ENCODE results near the gene ACOT7.

The ACOT7 gene

GRCh38 chr1:6424000-6424565, 30.5 kb upstream of the ACOT7 start:
- no peak for DNase-seq

DNA sequence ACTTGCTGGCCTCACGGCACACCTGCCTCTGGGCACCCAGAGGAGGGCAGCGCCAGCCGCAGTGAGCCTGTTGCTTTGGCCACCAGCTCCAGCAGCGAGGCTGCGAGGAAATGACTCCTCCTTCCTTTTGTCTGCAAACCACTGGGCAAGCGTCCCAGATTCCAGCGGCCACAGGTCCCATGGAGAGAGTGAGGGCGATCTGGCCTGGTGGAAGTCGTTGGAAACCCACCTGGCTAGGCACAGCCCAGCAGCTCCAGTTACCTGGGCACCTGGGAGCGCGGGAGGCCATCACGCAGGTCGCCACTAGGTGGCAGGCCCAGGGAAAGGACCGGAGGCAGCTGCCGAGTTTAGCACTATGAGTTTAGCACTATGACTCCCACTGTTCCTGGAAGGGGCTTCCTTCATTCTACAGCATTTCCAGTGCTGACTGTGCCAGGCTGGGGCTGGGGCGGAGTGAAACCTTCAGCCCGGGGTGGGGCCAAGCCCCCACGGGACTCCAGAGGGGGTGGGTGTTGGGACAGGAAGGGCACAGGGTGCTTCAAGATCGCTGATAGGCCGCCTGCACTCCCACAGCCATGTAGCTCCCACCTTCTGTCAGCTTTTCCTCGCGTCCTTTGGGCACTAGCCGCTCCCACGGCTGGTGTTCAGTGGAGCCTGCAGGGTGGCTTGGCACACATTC, 29.9 kb upstream of the ACOT7 start:
- DNase-seq, result no peak

- no peak for DNase-seq
Observed at GRCh38 chr1:6421266-6421665, 27.7 kb upstream of the ACOT7 start.

DNA sequence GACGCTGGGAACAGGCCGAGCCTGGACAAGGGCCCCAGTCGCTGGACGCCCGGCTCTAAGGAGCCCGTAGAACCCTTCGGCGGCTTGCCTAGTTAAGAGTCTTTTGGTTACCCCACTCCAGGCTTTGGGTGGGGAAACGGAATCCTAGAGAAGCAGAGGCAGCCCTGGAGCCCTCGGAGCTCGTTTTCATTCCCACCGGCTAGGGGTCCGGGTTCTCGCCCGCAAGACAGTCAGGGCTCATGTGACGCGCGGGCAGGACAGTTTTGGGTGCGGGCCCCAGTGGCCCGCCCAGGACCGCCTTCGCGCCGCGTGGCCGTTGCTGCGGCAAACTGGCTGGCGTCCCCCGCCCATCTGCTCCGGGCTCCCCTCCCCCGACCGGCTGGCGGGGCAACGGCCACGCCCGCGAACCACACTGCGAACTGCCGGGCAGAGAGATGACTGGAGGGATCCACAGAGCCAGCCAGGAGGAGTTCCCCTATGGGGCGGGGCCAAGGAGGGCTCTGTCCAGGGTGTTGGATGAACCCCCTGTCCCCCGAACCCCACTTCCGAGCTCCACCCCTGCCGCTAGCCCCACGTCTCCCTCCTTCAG, 27.0 kb upstream of the ACOT7 start:
- DNase-seq, result no peak

GRCh38 chr1:6419804-6420453, 26.4 kb upstream of the ACOT7 start, which contains the start of gene HES2:
Gene HES2, minus strand, starts transcription at chr1:6419919. Its CDS starts 99 bp downstream, at chr1:6419820.
- DNase-seq, result no peak

GRCh38 chr1:6419397-6419803, 25.8 kb upstream of the ACOT7 start:
- DNase-seq, result no peak

GRCh38 chr1:6418668-6419396, 25.3 kb upstream of the ACOT7 start:
- DNase-seq, result no peak

DNA sequence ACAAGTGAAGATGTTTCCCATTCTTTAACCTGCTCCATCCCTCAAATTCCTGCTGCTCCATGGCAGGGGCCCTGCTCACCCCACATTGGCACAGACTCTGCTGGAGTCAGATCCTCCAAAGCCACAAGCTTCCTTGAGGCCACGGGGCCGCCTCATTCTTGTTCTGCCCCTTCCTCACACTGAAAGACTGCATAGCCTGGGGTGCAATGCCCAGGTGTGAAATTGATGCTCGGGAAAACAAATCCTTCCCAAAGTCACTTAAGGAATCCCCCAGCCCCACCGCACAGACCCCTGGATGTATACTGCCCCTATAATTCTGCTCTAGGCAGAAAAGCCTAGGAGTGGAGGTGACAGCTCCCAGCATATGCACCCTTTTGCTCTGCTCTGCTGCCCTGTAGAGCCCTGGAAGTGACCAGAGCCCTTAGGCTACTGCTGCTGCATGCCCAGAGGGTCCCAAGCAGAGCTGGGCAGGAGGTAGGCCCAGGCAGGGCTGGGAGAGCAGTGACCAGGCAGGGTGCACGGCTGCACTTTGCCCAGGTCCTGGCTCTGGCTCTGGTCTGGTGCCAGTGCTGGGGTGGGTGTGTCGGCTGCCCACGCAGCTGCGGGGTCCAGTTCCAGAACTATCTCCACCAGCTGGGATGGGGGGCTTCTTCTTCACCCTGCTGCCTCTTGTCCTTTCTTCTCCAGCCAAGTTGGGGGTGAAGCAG, 24.5 kb upstream of the ACOT7 start:
- DNase-seq, result no peak

- DNase-seq, result no peak
Observed at GRCh38 chr1:6416906-6417305, 23.3 kb upstream of the ACOT7 start.

GRCh38 chr1:6416295-6416656, 22.7 kb upstream of the ACOT7 start:
- no peak for DNase-seq

DNA sequence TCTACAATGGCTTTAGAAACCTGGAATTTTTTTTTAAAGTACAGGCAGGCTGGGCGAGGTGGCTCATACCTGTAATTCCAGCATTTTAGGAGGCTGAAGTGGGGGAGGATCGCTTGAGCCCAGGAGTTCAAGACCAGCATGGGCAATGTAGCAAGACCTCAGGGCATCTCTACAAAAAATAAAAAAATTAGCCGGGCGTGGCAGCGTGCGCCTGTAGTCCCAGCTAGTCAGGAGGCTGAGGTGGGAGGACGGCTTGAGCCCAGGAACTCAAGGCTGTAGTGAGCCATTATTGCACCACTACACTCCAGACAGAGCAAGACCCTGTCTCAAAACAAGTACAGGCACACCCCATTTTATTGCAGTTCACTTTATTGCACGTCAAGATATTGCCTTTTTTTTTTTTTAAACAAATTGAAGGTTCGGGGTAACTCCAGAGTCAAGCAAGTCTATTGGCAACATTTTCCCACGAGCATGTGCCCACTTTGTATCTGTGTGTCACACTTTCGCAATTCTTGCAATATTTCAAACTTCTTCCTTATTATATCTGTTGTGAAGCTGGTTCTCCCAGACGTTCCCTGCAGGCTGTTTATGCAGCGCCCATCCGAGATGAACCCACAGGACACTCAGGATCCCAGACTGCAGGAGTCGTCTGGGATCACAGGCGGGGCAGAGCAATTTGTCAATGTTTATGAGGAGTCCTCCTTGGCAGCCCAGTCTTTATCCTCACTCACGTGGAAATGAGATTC, 21.5 kb upstream of the ACOT7 start:
- DNase-seq, result no peak

DNA sequence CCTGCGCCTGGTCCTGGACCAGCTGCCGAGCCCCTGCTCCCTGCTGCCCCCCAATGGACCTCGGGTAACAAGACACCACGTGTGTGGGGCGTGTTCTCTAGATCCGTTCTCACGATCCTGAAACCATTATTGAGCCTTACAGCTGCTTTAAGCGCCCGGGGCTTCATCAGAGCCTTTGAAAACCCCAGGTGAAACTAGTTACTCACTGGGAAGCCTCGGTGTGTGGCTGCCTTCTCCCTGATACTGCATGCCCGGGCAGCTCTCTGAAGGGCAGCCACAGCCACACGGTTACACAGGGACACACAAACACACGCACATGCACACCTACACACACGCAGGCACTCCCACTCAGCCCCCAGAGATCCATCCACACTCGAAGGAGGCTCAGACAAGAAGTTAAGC, 20.9 kb upstream of the ACOT7 start:
- no peak for DNase-seq

DNA sequence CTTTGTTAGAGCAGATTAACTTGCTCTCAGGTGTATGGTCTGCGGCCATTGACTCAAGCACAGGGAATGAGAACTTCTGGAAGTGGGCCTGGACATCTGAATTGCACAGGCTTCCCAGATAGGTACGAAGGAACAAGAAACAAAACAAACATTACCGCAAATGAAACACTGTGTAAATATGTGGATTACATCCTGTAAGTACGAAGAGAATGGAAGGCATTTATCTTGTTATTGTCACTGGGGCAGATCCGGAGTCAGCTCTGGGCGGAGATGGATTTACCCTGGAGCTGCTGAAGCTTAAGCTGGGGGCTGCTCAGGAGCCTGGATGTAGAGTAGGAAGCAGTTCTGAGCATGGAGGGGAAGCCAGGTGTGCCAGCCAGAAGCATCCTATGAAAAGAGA, 19.3 kb upstream of the ACOT7 start:
- no peak for DNase-seq

DNA sequence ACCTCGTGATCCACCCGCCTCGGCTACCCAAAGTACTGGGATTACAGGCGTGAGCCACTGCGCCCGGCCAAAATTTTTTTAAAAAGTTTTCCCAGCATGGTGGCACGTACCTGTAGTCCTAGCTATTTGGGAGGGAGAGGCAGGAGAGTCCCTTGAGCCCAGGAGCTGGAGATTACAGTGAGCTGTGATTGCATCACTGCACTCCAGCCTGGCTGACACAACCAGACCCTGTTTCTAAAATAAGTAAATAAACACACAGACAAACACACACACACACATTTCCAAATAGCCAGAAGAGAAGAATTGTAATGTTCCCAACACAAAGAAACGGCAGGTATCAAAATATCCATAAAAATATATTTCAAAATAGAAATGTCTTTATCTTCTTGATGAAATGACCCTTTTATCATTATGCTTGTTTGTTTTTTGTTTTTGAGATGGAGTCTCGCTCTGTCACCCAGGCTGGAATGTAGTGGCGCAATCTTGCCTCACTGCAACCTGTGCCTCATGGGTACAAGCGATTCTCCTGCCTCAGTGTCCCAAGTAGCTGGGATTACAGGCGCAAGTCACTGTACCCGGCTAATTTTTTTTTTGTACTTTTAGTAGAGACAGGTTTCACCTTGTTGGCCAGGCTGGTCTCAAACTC, 16.8 kb upstream of the ACOT7 start:
- DNase-seq, result no peak

DNA sequence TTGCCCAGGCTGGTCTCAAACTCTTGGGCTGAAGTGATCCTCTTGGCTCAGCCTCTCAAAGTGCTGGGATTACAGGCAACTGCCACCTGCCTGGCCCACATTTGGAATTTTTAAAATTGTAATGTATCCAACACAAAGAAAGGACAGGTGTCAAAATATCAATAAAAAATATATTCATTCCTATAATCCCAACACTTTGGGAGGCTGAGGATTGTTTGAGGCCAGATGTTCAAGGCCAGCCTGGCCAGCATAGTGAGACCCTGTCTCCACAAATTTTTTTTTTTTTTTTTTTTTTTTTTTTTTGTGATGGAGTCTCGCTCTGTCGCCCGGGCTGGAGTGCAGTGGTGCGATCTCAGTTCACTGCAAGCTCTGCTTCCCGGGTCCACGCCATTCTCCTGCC, 16.2 kb upstream of the ACOT7 start:
- DNase-seq, result no peak

GRCh38 chr1:6409053-6409452, 15.5 kb upstream of the ACOT7 start:
- no peak for DNase-seq

- DNase-seq, result no peak
Observed at GRCh38 chr1:6408023-6408422, 14.5 kb upstream of the ACOT7 start.

- no peak for DNase-seq
Observed at GRCh38 chr1:6401673-6402072, 8.1 kb upstream of the ACOT7 start.

DNA sequence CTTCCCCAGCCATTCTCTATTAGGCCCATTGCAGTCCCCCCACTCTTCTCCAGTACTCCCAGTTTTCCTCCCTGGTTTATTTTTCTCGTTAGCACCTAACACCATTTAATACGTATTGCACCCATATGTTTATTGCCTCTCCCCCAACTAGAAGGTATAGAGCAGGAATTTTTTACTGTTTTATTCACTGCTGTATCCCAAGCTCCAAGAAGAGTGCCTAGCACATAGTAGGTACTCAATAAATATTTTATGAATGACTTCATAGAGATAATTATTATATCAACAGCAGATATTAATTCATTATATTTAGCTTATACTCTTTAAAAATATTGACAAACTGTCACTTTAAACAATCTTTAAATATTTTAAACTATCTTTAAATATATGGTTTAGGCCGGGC, 5.7 kb upstream of the ACOT7 start:
- no peak for DNase-seq

DNA sequence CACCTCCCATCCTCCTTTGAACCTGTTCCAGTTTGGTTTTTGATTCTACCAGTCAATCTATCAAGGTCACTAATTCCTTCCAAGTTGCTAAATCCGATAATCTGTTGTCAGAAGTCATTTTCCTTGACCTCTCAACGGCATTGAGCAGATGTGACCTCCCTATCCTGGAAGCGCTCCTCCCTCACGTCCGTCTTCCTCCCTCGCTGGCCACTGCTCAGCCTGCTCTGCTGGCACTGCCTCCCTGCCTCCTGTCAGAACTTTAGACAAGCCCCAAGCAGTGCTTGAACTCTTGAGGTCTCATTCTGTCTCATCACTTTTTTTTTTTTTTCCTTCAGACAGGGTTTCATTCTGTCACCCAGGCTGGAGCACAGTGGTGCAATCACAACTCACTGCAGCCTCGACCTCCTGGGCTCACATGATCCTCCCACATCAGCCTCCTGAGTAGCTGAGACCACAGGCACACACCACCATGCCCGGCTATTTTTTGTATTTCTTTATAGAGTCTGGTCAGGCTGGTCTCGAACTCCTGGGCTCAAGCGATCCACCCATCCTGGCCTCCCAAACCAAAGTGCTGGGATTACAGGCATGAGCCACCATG, 4.4 kb upstream of the ACOT7 start:
- DNase-seq, result no peak

DNA sequence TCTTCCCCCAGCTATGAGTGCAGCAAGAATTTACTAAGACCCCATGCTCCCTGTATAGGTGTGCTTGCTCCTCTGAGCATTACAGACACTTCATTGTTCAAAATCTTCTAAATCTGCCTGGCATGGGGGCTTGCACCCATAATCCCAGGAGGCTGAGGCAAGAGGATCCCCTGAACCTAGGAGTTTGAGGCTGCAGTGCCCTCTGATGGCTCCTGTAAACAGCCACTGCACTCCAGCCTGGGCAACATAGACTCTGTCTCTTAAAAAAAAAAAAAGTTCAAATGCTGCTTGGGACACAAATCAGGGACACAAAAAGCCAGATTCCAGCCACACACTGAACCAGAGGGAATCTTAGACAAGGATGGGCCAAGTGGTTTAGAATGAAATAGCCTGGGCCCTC, 3.4 kb upstream of the ACOT7 start:
- DNase-seq, result no peak

Measured in NCI-H524 treated with DMSO at 0.1 percent for 48 hours (cell line).